Astrocyte (in vitro differentiated cells and primary cell): Measurements from ENCODE around the gene USP17L5.
"Not testable (repeated sequence)": the region's sequence is repeated elsewhere in the genome, so short reads cannot be mapped to it uniquely, and the experiment has no call there.

Experiments
- EZH2 ChIP-seq: IDR thresholded peaks from 2 replicates; pipeline ENCODE4 v1.6.1; 2012; ENCODE audit warnings: mild to moderate bottlenecking, low read length, inconsistent platforms; ENCODE audit not compliant: insufficient read depth
- TF ChIP-seq, protein P1 (sequence below): IDR thresholded peaks from 2 replicates; pipeline ENCODE4 v1.5.1; 2011; ENCODE audit warnings: low read depth, mild to moderate bottlenecking, inconsistent platforms, low read length, moderate library complexity; ENCODE audit not compliant: insufficient read depth

DNA sequence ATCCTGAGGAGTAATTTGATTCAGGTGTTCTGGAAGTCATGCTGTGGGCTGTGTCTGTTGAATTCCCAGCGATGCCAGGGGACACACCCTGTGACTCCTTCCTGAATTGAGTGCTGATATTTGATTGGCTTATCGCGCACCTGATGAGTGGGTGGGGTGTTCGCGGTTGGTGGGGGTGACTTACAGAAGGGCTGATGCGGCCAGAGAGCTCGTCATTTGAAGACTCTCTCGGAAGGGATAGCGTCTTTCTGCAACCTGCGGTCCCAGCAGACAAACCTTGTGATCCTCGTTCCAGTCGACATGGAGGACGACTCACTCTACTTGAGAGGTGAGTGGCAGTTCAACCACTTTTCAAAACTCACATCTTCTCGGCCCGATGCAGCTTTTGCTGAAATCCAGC lies at the start of gene USP17L5:
- TF ChIP-seq, protein P1, sequence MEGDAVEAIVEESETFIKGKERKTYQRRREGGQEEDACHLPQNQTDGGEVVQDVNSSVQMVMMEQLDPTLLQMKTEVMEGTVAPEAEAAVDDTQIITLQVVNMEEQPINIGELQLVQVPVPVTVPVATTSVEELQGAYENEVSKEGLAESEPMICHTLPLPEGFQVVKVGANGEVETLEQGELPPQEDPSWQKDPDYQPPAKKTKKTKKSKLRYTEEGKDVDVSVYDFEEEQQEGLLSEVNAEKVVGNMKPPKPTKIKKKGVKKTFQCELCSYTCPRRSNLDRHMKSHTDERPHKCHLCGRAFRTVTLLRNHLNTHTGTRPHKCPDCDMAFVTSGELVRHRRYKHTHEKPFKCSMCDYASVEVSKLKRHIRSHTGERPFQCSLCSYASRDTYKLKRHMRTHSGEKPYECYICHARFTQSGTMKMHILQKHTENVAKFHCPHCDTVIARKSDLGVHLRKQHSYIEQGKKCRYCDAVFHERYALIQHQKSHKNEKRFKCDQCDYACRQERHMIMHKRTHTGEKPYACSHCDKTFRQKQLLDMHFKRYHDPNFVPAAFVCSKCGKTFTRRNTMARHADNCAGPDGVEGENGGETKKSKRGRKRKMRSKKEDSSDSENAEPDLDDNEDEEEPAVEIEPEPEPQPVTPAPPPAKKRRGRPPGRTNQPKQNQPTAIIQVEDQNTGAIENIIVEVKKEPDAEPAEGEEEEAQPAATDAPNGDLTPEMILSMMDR, result not testable (repeated sequence)
- TF ChIP-seq EZH2, result not testable (repeated sequence)
